NCI-H1930 (cell line): ENCODE data around the gene YWHAG.
"Not testable (repeated sequence)": the region's sequence is repeated elsewhere in the genome, so short reads cannot be mapped to it uniquely, and the experiment has no call there.

Source experiments
- DNase-seq, 2 experiments: peaks; one replicate each; lab custom pipeline; 2025; lab: John Stamatoyannopoulos, UW

YWHAG gene

DNA sequence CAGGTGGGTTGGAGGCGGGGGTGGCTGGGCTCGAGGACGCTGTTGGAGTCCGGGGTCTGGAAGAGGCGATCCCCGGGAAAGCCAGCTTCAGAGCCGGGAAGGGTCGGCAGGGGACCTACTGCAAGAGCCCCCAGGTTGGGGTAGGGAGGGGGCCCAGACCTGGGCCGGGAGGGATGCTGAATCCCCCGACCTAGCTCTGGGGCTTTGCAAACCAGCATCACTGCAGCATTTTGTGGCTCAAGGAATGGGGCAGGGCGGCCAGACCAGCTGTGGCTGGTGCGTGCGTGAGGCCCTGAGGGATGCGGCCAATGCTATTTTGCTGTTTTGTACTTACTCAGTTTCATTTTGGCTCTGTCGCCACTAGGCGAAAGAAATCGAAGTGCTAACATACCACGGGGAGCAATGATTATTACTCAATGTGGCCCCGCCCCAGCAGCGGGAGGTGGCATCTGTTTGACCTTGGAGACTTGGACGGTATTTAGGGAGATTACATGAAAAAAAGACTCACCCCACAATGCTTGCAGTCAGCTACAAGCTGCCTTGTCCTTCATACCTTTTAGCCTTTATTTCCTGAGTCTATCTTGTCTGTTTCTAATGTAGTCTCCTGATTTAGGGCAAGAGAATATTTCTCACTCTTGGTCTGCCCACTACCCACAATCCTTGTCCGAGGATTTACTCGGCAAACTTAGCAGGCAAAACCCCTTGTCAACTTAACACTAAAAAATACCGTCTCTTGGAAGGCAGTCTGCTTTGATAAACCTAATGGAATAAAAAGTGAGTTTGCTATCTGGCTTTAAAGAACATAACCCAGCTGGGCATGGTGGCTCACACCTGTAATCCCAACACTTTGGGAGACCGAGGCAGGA lies 40.1 kb downstream of the YWHAG start:
- DNase-seq, result peak; percentile 47 to 65

DNA sequence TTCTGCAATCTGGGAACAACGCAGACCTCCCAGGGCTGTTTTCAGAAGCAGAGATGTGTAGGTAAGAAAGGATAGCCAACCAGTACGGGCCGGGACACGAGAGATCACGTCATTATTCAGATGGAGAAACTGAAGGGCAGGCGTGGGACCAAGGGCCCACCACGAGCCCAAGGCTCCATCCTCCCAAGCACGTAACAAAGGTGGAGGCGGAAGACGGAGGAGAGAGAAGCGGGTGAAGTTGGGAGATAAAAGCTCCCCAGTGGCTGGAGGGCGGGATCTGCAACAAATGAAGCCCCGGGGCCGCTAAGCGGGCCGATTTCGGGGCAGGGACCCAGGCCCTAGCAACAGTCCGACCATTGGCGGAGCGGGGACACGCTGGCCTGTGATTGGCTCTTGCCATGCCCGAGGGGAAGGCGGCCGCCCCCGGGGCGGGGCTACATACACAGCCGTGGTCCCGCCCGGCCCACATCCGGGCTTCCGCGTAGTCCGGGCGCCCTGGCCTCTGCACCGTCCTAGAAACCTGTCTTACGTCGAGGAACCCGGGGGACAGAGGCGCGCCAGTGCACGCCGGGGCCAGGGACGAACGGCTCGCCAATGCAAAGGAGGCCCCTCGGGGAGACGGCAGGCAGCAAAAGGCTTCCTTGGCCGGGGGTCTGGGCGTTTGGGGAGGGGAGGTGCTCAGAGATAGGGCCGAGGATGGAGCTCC lies 40.9 kb downstream of the YWHAG start:
- peak; percentile 98 to 99 for DNase-seq

DNA sequence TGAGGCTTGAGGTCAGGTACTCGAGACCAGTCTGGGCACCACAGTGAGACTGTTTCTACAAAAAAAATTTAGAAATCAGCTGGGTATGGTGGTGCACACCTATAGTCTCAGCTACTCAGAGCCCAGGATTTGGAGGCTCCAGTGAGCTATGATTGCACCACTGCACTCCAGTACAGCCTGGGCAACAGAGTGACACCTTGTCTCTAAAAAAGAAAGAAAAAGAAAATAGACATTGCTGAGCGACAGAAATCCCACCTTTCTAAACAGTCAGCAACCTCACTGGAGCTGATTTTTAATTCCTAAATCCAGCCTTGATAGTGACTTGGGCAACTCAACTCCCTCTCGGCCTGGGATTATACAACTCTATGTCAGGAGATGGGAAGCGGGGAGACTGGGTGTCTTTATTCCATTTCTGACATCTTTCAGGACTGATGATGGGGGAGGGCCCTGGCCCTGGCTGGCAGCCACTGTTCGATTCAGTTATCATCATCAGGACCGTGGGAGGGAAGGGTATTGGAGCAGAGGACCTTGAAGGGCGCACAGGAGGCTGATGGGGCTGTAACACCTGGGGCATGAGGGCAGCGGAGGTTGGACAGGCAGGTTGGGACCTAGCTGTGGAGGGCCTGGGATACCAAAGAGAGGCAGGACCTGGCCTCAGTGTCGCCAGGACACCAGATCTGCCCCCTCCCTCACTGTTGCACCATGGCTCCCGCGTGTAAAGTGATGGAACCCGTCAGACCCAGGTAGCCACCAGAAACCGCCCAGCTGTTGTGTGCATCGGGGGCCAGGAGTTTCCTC lies 41.6 kb downstream of the YWHAG start:
- DNase-seq, result no peak

DNA sequence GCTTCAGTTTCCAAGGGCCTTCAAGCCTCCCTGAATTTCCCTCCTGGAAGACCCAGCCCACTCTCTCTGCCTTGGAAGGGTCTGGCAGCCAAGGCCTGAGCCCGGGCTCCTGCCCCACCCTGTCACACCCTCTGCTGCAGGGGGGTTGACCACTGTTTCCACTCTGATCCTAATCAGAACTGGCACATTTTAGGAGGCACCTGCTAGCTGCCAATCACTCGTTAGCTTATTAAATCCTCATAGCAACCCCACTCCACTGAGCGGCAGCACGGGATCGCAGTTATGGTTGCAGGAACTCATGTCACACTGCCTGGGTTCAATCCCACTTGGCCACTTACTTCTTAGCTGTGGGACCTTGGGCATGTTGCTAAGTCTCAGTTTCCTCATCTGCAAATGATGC lies 43.4 kb downstream of the YWHAG start:
- no peak for DNase-seq

DNA sequence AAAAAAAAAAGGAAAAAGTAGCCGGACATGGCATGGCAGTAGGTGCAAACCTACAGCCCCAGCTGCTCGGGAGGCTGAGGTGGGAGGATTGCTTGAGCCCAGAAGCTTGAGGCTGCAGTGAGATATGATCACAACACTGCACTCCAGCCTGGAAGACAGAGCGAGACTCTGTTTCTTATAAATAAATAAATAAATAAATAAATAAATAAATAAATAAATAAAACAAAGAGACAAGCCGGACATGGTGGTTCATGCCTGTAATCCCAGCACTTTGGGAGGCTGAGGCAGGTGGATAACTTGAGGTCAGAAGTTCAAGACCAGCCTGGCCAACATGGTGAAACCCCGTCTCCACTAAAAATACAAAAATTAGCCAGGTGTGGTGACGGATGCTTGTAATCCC lies 44.1 kb downstream of the YWHAG start:
- DNase-seq, result not testable (repeated sequence)

DNA sequence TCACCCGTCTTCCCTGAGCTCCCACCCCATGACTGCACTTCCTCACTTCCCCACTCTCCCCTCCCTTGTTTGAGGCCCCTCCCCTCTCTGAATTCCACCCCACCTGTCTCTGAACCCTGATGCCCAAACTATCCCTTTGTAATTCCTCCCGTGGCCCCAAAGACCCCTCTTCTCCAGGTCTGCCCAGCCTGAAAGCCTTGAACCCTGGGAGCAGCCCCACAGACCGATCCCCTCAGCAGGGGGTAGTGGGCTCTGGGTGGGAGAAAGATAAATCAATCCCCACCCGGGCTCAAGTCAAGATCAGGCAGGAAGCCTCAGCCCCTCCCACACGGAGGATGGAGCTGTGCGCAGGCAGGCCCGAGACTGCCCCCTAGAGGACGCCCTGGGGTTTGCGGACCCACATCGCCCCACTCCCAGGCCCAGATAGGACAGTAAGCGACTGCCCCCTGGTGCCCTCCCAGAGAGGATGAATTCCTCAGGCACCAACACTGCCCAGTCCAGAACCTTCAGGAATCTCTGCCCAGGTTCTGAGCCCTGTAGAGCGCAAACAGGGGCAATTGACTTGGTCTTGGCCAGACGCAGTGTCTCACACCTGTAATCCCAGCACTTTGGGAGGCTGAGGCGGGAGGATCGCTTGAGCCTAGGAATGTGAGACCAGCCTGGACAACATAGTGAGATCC lies 44.6 kb downstream of the YWHAG start:
- DNase-seq, result peak; percentile 90 to 94

DNA sequence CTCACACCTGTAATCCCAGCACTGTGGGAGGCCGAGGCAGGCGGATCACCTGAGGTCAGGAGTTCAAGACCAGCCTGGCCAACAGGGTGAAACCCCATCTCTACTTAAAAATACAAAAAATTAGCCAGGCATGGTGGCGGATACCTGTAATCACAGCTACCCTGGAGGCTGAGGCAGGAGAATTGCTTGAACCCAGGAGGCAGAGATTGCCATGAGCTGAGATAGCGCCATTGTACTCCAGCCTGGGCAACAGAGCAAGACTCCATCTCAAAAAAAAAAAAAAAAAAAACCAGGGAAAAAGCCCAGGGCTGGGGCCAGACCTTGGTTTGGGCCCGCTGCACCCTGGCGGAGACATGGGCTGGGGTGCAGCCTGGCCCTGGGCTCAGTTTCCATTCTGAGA lies 47.0 kb downstream of the YWHAG start:
- DNase-seq, result not testable (repeated sequence)

DNA sequence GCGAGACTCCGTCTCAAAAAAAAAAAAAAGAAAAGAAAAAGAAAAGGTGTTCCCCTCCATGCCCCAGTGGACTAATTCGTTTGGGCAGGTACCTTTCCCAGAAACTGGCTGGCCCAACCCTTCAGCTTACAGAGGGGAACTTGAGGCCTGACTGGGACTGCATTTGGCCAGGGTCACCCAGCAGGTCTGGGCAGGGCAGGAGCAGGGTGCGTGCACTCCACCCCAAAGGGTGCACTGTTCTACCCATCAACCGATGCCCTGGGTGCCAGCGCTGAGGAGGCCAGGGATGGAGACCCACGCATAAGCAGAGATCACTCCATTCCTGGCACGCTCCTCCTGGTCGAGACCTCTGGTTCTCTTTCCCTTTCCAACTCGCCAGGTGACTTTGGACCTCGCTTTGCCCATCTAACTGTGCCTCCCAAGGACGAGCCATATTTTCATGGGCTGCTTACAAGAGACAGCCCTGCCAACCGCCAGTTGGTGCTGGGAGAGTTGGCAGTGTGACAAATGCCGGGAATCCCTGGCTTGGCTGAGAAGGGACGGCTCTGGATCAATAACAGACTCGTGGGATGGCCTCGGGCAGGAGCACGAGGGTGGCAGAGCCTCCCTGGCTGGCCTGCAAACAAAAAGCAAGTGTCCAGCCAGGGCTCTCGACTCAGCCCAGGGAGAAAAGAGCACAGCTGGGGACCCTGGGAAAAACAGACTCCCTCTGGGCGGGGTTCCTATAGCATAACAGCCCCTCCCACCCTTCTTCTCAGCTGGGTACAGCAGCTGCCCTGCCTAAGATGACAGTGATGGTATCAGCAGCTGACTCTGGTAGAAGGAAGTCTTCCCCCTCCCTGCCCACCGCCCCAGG lies 48.5 kb downstream of the YWHAG start:
- DNase-seq, result no peak

DNA sequence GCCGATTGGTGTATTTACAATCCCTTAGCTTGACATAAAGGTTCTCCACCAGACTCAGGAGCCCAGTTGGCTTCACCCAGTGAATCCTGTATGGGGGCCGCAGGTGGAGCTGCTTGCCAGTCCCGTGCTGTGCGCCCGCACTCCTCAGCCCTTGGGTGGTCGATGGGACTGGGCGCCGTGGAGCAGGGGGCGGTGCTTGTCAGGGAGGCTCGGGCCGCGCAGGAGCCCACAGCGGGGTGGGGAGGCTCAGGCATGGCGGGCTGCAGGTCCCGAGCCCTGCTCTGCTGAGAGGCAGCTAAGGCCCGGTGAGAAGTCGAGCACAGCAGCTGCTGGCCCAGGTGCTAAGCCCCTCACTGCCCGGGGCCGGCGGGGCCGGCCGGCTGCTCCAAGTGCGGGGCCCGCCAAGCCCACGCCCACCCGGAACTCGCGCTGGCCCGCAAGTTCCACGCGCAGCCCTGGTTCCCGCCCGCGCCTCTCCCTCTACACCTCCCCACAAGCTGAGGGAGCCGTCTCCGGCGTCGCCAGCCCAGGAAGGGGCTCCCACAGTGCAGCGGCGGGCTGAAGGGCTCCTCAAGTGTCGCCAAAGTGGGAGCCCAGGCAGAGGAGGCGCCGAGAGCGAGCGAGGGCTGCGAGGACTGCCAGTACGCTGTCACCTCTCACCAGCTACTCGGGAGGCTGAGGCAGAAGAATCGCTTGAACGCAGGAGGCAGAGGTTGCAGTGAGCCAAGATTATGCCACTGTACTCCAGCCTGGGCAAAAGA lies 49.3 kb downstream of the YWHAG start:
- DNase-seq, result not testable (repeated sequence)

DNA sequence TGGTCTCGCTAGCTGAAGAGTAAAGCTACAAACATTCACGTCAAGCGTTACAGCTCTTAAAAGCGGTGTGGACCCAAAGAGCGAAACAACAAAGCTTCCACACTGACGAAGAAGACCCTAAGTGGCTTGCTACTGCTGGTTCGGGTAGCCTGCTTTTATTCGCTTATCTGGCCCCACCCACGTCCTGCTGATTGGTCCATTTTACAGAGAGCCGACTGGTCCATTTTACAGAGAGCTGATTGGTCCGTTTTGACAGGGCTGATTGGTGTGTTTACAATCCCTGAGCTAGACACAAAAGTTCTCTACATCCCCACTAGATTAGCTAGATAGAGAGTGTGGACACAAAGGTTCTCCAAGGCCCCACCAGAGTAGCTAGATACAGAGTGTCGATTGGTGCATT lies 49.9 kb downstream of the YWHAG start:
- DNase-seq, result not testable (repeated sequence)

DNA sequence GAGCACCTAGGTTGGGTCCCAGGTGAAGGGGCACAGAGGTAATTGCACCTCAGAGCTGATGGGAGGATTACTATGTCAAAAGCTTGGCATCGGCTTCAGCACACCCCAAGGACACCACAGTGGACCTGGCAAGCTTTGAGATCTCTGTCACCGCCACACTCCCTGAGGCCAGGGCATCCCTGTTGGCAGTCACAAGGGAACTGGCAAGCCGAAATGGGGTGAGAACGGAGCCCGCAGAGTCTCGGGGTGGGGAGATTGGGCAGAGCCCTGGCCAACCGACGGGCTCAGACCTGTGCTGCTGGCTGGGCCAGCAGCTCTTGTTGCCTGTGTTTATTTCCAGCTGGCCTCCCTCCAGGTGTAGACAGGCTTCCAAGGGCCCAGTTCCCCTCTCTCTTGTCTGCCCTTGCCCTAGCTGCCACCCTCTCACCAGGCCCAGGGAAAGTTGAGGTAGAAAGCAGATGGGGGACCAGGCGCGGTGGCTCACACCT lies 53.9 kb downstream of the YWHAG start:
- DNase-seq, result no peak

DNA sequence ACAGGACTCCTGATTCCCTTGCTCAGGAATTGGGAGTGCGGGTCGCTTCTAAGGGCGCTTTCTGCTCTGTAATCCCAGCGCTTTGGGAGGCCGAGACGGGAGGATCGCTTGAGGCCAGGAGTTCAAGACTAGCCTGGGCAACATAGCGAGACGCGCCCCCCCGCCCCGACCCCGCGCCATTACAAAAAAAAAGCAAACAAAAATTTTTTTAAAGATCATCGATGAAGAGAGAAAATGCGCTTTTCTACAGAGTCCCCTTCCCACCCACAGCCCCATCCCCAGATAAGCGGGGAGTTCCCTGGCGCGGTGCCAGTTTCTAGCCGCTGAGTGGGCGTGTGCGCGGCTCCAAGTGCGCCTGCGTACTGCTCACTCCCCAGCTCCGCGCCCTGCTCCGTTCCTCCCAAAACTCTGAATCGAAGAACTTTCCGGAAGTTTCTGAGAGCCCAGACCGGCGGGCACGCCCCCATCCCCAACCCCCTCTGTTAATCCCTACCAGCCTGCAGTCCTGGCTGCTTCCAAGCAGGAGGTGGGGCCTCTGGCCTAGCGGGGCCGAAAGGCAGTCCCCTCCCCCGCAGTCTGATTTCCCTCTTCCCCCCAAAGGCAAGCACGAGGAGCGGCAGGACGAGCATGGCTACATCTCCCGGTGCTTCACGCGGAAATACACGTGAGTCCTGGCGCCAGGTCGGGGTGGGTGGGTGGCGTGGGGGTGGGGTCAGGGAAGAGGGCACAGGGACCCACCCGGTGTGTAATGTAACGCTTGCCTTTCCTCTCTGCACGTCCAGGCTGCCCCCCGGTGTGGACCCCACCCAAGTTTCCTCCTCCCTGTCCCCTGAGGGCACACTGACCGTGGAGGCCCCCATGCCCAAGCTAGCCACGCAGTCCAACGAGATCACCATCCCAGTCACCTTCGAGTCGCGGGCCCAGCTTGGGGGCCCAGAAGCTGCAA lies 55.3 kb downstream of the YWHAG start:
- DNase-seq, result peak in 1 of 2 experiments; percentile 30

DNA sequence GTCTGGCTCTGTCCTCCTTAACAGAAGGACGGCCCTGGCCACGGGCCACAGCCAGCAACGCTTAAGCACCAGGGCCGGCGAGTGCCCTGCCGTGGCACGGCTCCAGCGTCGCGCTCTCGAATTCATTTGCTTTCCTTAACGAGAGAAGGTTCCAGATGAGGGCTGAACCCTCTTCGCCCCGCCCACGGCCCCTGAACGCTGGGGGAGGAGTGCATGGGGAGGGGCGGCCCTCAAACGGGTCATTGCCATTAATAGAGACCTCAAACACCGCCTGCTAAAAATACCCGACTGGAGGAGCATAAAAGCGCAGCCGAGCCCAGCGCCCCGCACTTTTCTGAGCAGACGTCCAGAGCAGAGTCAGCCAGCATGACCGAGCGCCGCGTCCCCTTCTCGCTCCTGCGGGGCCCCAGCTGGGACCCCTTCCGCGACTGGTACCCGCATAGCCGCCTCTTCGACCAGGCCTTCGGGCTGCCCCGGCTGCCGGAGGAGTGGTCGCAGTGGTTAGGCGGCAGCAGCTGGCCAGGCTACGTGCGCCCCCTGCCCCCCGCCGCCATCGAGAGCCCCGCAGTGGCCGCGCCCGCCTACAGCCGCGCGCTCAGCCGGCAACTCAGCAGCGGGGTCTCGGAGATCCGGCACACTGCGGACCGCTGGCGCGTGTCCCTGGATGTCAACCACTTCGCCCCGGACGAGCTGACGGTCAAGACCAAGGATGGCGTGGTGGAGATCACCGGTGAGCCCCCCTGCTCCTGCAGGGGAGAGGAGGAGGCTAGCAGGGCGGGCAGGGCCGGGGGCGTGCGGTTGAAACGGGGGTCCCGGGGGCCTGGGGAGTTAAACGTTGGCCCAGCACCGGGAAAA lies 56.2 kb downstream of the YWHAG start, which contains the start of gene HSPB1:
Gene HSPB1 (plus strand): TSS at position 327 of the 855 bp plus-strand sequence. CDS start 40 bp downstream, at position 367.
- DNase-seq, result peak; percentile 48 to 64

DNA sequence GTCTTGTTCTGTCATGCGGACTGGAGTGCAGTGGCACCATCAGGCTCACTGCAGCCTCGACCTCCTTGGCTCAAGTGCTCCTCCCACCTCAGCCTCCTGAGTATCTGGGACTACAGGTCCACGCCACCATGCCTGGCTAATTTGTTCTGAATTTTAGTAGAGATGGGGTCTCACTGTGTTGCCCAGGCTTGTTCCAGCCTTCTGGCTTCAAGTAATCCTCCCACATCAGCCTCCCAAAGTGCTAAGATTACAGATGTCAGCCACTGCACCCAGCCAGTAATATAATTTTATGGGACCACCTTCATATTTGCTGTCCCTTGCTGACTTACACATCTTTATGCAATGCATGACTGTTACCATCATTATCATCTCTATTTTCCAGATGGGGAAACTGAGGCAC lies 57.8 kb downstream of the YWHAG start:
- no peak for DNase-seq

DNA sequence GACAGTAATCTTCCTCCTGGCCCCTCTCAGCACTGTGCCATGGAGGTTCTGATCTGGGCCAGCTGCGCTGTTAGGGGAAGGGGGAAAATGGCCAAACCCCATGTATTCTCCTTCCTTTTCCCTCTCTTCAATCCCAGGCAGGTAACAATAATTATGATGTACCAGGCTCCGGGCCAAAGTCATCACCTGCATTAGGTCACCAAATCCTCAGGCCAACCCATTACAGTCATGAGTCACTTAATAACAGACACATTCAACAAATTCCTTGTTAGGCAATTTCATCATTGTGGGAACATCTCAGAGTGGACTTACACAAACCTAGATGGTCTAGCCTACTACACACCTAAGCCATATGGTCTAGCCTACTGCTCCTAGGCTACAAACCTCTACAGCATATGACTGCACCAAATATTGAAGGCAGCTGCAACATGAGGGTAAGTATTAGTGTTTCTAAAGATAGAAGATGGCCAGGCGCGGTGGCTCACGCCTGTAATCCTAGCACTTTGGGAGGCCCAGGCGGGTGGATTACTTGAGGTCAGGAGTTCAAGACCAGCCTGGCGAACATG lies 58.5 kb downstream of the YWHAG start:
- no peak for DNase-seq

DNA sequence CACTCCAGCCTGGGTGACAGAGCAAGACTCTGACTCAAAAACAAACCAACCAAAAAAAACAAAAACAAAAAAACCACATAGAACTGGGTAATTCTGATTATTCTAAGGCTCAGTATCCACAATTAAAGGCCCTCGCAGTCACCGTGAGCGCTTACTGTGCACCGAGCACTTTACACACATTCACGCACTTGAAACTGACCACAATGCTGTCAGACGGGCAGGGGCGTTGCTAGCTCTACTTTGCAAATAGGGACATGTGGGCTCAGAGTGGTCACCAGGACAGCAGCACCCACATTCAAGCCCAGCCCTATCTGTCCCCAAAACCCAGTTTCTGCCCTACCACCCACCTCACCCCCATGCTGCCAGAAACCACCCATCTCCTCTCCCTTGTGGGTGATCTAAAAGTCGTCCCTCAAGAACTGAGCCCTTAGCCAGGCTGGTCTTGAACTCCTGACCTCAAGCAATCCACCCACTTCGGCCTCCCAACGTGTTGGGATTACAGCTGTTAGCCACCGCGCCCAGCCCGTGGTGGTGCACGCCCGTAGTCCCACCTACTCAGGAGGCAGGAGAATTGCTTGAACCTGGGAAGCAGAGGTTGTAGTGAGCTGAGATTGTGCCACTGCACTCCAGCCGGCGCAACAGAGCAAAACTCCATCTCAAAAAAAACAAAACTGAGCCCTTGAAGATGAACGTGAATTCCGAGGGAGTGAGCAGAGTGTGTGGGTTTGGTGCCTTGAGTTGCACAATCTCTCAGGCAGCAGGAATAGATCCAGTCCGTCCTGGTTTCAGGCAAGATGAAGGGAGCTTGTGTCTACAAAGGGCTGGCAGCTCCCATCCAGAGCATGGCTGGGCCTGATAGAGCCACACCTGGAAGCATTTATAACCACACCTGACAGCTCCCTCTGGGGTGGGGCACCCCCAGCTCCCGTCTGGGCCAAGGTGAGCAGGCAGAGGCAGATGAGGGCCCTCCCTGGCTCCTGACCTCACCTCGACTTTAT lies 61.7 kb downstream of the YWHAG start:
- DNase-seq, result no peak
